DND-41 (cell line): ENCODE measurements around the gene SPAG5.
A peak's percentile ranks its signal among the peaks of the same experiment; 100 is the strongest.

Experiments used
- ATAC-seq: fragments of 200-7000 bp; cut with Tn5 transposase; 3 replicates; pipeline ENCODE4 v1.9.1; 2021; ENCODE audit warnings: low read depth; ENCODE audit not compliant: insufficient read depth
- DNase-seq: peaks from one replicate; pipeline ENCODE4 v3.0.0-alpha.2; 2020
- H2AFZ ChIP-seq: 2 replicates; pipeline ENCODE4 v1.6.0; 2012; ENCODE audit warnings: low read depth, low read length
- H3K27ac ChIP-seq: 2 replicates; pipeline ENCODE4 v1.5.1; 2012; ENCODE audit warnings: low read length, inconsistent platforms
- H3K27me3 ChIP-seq: fragments of 200-600 bp; sonication (generic); 2 replicates; pipeline ENCODE4 v1.6.0; 2012; ENCODE audit warnings: low read length, mild to moderate bottlenecking, inconsistent platforms; ENCODE audit not compliant: insufficient read depth, poor library complexity
- H3K36me3 ChIP-seq: 2 replicates; pipeline ENCODE4 v1.5.1; 2012; ENCODE audit warnings: low read length, inconsistent platforms; ENCODE audit not compliant: insufficient read depth
- H3K4me1 ChIP-seq: 2 replicates; pipeline ENCODE4 v1.5.1; 2012; ENCODE audit warnings: mild to moderate bottlenecking, low read length; ENCODE audit not compliant: insufficient read depth
- H3K4me2 ChIP-seq: 2 replicates; pipeline ENCODE4 v1.6.0; 2012; ENCODE audit warnings: mild to moderate bottlenecking, moderate library complexity, low read length, inconsistent platforms; ENCODE audit not compliant: insufficient read depth
- H3K4me3 ChIP-seq, 2 experiments: fragments of 200-600 bp in 1 of 2; shearing (Covaris generic) in 1 of 2; 2 replicates each; pipeline ENCODE4 v1.5.1; 2012 to 2016; ENCODE audit warnings: inconsistent platforms in 2 of 2, low read length in 2 of 2, mild to moderate bottlenecking in 2 of 2, low read depth in 1 of 2, moderate library complexity in 1 of 2
- H3K79me2 ChIP-seq: 2 replicates; pipeline ENCODE4 v1.6.0; 2012; ENCODE audit warnings: low read length, inconsistent platforms; ENCODE audit not compliant: insufficient read depth
- H3K9ac ChIP-seq: 2 replicates; pipeline ENCODE4 v1.6.0; 2012; ENCODE audit warnings: low read depth, mild to moderate bottlenecking, inconsistent platforms, low read length, moderate library complexity
- H3K9me3 ChIP-seq: 2 replicates; pipeline ENCODE4 v1.5.1; 2012; ENCODE audit warnings: low read length, moderate library complexity, mild to moderate bottlenecking, inconsistent platforms; ENCODE audit not compliant: insufficient read depth, severe bottlenecking
- H4K20me1 ChIP-seq: 2 replicates; pipeline ENCODE4 v1.6.0; 2012; ENCODE audit warnings: low read length; ENCODE audit not compliant: insufficient read depth
- CTCF ChIP-seq: IDR thresholded peaks from 2 replicates; pipeline ENCODE4 v1.5.1; 2012; ENCODE audit warnings: borderline replicate concordance, low read length, moderate library complexity, mild to moderate bottlenecking; ENCODE audit not compliant: poor library complexity, severe bottlenecking; ENCODE audit errors: extremely low read depth
- EZH2 ChIP-seq: IDR thresholded peaks from 3 replicates; pipeline ENCODE4 v1.6.1; 2012; ENCODE audit warnings: borderline replicate concordance, low read depth, mild to moderate bottlenecking, moderate library complexity, low read length, inconsistent platforms; ENCODE audit not compliant: severe bottlenecking

The SPAG5 gene

DNA sequence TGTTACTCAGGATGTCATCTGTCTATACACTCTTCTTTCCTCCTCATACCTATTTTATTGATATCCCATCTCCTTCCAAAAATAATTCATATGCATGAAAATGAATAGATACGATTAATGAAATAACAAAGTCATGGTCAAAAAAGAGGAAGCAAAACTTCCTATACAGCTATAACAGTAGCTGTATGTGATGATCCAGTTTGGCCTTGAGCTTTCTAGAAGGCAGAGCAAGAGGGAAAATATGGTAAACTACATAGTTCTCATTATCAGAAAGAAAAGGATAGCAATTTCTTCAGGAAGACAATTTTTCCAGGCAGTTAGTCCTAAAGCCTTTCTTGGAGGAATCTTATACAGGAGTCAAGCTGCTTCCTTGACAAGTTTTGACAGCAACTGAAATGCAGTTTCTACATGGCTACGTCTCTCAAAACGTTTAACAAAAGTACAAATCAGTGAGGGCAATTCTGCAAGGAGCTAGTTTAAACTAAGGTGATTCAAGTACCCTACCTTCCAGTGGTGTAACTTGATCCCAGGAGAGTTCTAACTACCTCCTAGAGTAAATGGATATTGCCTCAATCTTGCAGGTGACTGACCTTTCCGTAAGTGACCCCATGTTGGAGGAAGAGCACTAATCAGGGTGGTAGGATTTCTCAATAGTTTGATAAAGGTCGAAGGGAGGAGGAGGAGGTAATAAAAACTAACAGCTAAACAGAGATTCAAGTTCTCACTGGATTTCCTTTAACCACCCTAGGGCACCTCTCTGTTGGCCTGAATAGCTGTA, 1.0 kb downstream of the SPAG5 start:
- TF ChIP-seq EZH2 (no peak), CTCF (no peak)
- peaks cover 34% of the 10 kb centered on the region for H3K36me3 ChIP-seq
- H3K4me2 ChIP-seq, result peak overlapping the region; percentile 78
- no peaks in the 10 kb centered on the region for H3K9me3 ChIP-seq
- H3K27ac ChIP-seq, result peak overlapping the region; percentile 93
- peak overlapping the region; percentile 93 for H3K9ac ChIP-seq
- no peaks in the 10 kb centered on the region; the same call in 1 of the 2 replicates for H4K20me1 ChIP-seq
- H3K79me2 ChIP-seq, result peaks cover 47% of the 10 kb centered on the region
- peak overlapping the region; percentile 97 for H2AFZ ChIP-seq
- H3K4me3 ChIP-seq, result peak overlapping the region; percentile 84 to 96
- DNase-seq (no peak), ATAC-seq (no peak)
- no peaks in the 10 kb centered on the region for H3K27me3 ChIP-seq
- peaks cover 37% of the 10 kb centered on the region for H3K4me1 ChIP-seq

GRCh38 chr17:28592260-28592659, 6.6 kb downstream of the SPAG5 start:
- Histone ChIP-seq H3K4me3 (no peak overlapping the region), H2AFZ (no peak overlapping the region), H3K36me3 (peaks cover 70% of the 10 kb centered on the region), H3K27ac (no peak overlapping the region), H3K79me2 (peaks cover 51% of the 10 kb centered on the region), H3K4me2 (no peak overlapping the region), H4K20me1 (no peaks in the 10 kb centered on the region; the same call in 1 of the 2 replicates), H3K9me3 (no peaks in the 10 kb centered on the region), H3K4me1 (peaks cover 11% of the 10 kb centered on the region), H3K27me3 (no peaks in the 10 kb centered on the region), H3K9ac (no peak overlapping the region)
- ATAC-seq (no peak), DNase-seq (no peak)
- TF ChIP-seq EZH2, result no peak
- TF ChIP-seq CTCF, result no peak

- Histone ChIP-seq H2AFZ (no peak overlapping the region), H3K4me2 (no peak overlapping the region), H4K20me1 (peaks cover 4% of the 10 kb centered on the region; the same call in 1 of the 2 replicates), H3K9ac (no peak overlapping the region), H3K4me1 (no peaks in the 10 kb centered on the region), H3K27me3 (no peaks in the 10 kb centered on the region), H3K27ac (no peak overlapping the region), H3K4me3 (no peak overlapping the region), H3K79me2 (peaks cover 5% of the 10 kb centered on the region), H3K9me3 (no peaks in the 10 kb centered on the region), H3K36me3 (peaks cover 86% of the 10 kb centered on the region)
- DNase-seq (no peak), ATAC-seq (no peak)
- no peak for TF ChIP-seq CTCF
Observed at GRCh38 chr17:28585851-28586250, 13.0 kb downstream of the SPAG5 start.
